ENCODE data around the gene PSME3.
"Not testable (repeated sequence)": the region's sequence is repeated elsewhere in the genome, so short reads cannot be mapped to it uniquely, and the experiment has no call there.

PSME3 gene

DNA sequence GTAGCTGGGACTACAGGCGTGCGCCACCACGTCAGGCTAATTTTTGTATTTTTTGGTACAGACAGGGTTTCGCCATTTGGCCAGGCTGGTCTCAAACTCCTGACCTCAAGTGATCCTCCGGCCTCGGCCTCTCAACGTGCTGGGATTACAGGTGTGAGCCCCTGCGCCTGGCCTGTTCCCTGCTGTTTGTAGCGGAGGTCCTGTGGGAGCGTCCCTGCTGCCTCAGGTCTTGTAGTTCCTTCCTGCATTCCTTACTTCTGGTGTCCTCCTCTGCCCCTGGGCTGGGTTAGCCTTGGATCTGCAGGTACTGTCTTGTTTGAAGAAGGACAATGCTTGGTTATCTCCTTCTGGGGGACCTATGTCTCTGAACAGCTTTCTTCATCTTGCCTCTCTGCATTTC, 43.8 kb downstream of the PSME3 start:
- DNase-seq (ENCODE audit: low spot score) = no peak
- TF ChIP-seq, protein P1, sequence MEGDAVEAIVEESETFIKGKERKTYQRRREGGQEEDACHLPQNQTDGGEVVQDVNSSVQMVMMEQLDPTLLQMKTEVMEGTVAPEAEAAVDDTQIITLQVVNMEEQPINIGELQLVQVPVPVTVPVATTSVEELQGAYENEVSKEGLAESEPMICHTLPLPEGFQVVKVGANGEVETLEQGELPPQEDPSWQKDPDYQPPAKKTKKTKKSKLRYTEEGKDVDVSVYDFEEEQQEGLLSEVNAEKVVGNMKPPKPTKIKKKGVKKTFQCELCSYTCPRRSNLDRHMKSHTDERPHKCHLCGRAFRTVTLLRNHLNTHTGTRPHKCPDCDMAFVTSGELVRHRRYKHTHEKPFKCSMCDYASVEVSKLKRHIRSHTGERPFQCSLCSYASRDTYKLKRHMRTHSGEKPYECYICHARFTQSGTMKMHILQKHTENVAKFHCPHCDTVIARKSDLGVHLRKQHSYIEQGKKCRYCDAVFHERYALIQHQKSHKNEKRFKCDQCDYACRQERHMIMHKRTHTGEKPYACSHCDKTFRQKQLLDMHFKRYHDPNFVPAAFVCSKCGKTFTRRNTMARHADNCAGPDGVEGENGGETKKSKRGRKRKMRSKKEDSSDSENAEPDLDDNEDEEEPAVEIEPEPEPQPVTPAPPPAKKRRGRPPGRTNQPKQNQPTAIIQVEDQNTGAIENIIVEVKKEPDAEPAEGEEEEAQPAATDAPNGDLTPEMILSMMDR (conservative IDR thresholded peaks at IDR 0.05; ENCODE audit: low read depth) = no peak
- POLR2A ChIA-PET (ENCODE audit: low non-redundant PET) = no interaction called here
- CTCF ChIA-PET = no interaction called here
- H3K27ac ChIP-seq = no peak overlapping the region

DNA sequence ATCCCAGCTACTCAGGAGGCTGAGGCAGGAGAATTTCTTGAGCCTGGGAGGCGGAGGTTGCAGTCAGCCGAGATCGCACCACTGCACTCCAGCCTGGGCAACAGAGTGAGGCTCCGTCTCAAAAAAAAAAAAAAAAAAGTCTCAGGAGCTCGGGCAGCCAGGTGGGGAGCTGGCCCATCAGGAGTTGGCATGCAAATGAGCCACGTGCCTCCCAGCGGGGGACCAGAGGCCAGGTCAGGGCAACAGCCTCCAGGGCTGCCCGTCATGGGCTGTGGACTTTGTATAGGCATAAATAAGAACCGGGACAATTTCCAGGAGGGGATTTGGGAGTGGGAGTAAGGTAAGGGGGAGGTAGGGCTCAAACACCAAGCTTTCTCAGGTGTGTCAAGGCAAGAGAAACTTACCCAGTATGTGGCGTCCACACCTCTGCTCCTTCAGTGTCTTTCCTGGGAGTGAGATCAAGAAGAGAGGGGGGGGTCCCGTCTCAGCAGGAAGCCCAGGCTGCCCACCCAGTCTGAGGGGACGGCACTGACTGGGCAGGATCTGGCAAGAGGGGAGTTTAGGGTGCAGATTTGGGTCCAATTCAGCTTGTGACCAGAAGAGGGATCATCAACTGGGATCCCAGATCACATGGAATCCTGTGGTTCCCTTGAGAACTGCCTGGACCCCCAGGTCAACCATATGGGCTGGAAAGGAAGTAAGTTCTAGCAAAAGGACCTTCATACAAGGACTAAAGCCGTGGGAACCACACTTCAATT, 45.1 kb downstream of the PSME3 start:
- ChIA-PET CTCF (interaction anchor here (0.6 kb wide), 1 partner anchor 24 kb away, joined by 3 read pairs; no protein-coding TSS in a partner anchor), POLR2A (ENCODE audit: low non-redundant PET) (no interaction called here)
- TF ChIP-seq, protein P1 (conservative IDR thresholded peaks at IDR 0.05; ENCODE audit: low read depth) = no peak
- no peak overlapping the region for H3K27ac ChIP-seq
- no peak for DNase-seq (ENCODE audit: low spot score)

DNA sequence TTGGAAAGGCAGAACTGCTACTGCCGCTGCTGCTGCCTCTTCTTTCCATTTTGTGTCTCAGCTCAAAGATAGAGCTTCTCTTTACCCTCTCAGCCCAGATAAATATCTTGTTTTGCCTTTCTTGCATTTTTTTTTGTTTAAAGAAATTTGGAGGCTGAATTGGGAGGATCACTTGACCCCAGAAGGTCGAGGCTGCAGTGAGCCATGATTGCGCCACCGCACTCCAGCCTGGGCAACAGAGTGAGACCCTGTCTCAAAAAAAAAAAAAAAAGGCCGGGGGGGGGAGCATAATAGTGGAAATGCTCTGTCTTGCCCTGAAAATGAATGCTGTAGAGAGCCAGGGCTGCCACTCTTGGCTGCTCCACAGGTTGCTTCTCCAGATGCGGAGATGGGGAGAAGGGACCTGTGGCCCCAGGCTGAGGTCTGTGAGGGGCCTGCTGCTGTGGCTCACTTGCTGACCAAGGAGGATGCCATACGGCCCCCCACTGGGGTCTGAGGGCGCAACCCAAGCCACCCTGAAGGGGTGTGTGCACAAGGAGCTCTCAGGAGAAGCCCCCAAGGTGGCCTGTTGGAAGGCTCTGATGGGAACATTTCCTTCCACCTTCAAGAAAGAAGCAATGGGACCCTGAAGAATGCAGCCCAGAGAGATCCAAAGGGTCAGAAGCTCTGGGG, 45.9 kb downstream of the PSME3 start:
- no peak for DNase-seq (ENCODE audit: low spot score)
- TF ChIP-seq, protein P1 (conservative IDR thresholded peaks at IDR 0.05; ENCODE audit: low read depth) = no peak
- POLR2A ChIA-PET (ENCODE audit: low non-redundant PET) = no interaction called here
- CTCF ChIA-PET = no interaction called here
- H3K27ac ChIP-seq = no peak overlapping the region

- TF ChIP-seq, protein P1 (conservative IDR thresholded peaks at IDR 0.05; ENCODE audit: low read depth) = no peak
- CTCF ChIA-PET = interaction anchor here (0.6 kb wide), 1 partner anchor 23 kb away, joined by 4 read pairs; no protein-coding TSS in a partner anchor
- no peak for DNase-seq (ENCODE audit: low spot score)
- H3K27ac ChIP-seq = no peak overlapping the region
- POLR2A ChIA-PET (ENCODE audit: low non-redundant PET) = no interaction called here
These were observed 46.4 kb downstream of the PSME3 start for GRCh38 chr17:42879596-42879985.

DNA sequence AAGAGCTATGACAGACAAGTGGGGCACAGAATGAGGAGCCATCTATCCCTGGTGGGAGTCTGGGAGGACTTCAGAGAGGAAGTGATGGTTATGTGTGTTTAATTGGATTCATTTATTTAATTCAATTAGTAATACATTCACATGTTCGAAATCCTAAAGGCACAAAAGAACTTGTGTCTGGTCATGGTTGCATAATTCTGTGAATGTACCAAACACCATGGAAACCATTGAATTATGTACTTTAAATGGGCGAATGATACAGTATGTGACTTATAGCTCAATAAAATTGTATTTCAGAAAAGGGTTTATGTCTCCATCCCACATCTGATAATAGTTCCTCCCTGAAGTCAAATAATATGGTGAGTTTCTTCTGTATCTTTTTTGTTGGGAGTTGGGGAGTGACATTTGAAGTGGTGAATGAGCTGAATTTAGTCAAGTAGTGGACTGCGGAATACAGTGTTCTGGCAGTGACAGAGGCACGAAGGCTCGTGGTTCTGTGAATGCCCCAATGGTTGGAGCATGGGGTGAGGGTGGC, 47.6 kb downstream of the PSME3 start:
- DNase-seq (ENCODE audit: low spot score) = no peak
- CTCF ChIA-PET = interaction anchor here (0.6 to 0.8 kb wide), 2 partner anchors 23 to 37 kb away, joined by 3 read pairs; no protein-coding TSS in a partner anchor
- POLR2A ChIA-PET (ENCODE audit: low non-redundant PET) = no interaction called here
- TF ChIP-seq, protein P1 (conservative IDR thresholded peaks at IDR 0.05; ENCODE audit: low read depth) = no peak
- H3K27ac ChIP-seq = no peak overlapping the region

DNA sequence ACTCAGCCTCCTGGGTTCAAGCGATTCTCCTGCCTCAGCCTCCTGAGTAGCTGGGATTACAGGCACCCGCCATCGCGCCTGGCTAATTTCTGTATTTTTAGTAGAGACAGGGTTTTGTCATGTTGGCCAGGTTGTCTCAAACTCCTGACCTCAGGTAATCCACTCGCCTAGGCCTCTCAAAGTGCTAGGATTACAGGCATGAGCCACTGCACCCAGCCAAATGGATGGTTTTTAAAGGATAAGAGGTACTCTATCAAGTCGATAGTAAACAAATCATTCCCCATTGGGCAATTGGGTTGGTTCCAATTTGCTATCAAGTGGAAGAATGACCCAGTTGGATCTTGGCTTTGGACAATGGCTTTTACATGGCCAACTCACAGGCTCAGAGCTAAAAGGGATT, 48.5 kb downstream of the PSME3 start:
- DNase-seq (ENCODE audit: low spot score); H3K27ac ChIP-seq; POLR2A ChIA-PET (ENCODE audit: low non-redundant PET): not testable (repeated sequence)
- CTCF ChIA-PET = interaction anchor here (0.8 kb wide), 1 partner anchor 38 kb away, joined by 3 read pairs; no protein-coding TSS in a partner anchor

DNA sequence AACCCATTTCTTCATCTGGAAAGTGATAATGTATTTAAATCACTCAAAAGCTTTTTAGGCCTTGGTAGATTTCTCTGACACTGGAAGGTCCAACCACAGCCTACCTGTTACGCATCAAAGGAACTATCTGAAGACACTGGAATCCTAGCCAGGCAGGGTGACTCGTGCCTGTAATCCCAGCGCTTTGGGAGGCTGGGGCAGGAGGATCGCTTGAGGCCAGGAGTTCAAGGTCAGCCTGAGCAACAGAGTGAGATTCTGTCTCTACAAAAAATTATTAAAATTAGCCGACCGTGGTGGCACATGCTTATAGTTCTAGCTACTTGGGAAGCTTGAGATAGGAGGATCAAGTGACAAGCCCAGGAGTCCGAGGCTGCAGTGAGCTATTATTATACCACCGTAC, 49.0 kb downstream of the PSME3 start:
- ChIA-PET POLR2A (ENCODE audit: low non-redundant PET) (no interaction called here), CTCF (no interaction called here)
- no peak for DNase-seq (ENCODE audit: low spot score)
- no peak overlapping the region for H3K27ac ChIP-seq
- TF ChIP-seq, protein P1 (conservative IDR thresholded peaks at IDR 0.05; ENCODE audit: low read depth) = no peak
